ENCODE measurements around the gene ARMC6. TPM values are rescaled to one million over a fixed set of nuclear protein-coding genes. Genes with fewer than 3 reads are reported as not detected.
"Not testable (repeated sequence)": the region's sequence is repeated elsewhere in the genome, so short reads cannot be mapped to it uniquely, and the experiment has no call there.

ARMC6 gene
- total RNA-seq, 6 experiments from 2014 or later, result 19.3 to 64.8 (median 41.4) TPM

- WGBS (ENCODE audit: insufficient coverage, low coverage, low lambda C conversion rate, missing lambda C conversion rate), result 37% methylated on average over 8 of the region's 9 CpGs
- H3K27ac ChIP-seq, result peak overlapping the region; percentile 85 to 98 (median 91)
These were observed 64.8 kb downstream of the ARMC6 start for GRCh38 chr19:19098084-19098702.

GRCh38 chr19:19098703-19099632 is 65.6 kb downstream of the ARMC6 start:
- peaks cover 0 to 5% (median 0%) of the 10 kb centered on the region in 4 donors for H3K36me3 ChIP-seq
- H3K4me1 ChIP-seq, result peaks cover 0 to 81% (median 34%) of the 10 kb centered on the region in 4 donors
- TF ChIP-seq CTCF (IDR thresholded peaks at IDR 0.05) (no peak), POLR2A (IDR thresholded peaks at IDR 0.05) (peak; percentile 35)
- intact Hi-C loops (cut with DNase I), result no loop called here
- H3K27ac ChIP-seq, result peak overlapping the region; percentile 85 to 98 (median 91)
- no peaks in the 10 kb centered on the region for H3K9me3 ChIP-seq
- peak; percentile 68 to 78 (median 69) for ATAC-seq
- 12% methylated on average over 9 of the region's 18 CpGs for WGBS (ENCODE audit: insufficient coverage, low coverage, low lambda C conversion rate, missing lambda C conversion rate)
- DNase-seq, result peak; percentile 90 to 96 (median 94)
- H3K27me3 ChIP-seq, result no peaks in the 10 kb centered on the region
- peak overlapping the region in 2 of 3 donors; percentile 24 to 31 for H3K4me3 ChIP-seq

More at GRCh38 chr19:19098084-19098702, 64.8 kb downstream of the ARMC6 start:
- intact Hi-C loops (cut with DNase I), result no loop called here
- Histone ChIP-seq H3K27me3 (no peaks in the 10 kb centered on the region), H3K9me3 (no peaks in the 10 kb centered on the region), H3K4me1 (peaks cover 0 to 77% (median 34%) of the 10 kb centered on the region in 4 donors), H3K36me3 (peaks cover 0 to 5% (median 0%) of the 10 kb centered on the region in 4 donors), H3K4me3 (no peak overlapping the region)
- no peak for DNase-seq
- TF ChIP-seq CTCF (IDR thresholded peaks at IDR 0.05), result no peak
- no peak for TF ChIP-seq POLR2A (IDR thresholded peaks at IDR 0.05)
- peak in 1 of 4 donors; percentile 31 for ATAC-seq

GRCh38 chr19:19101540-19101939 is 68.1 kb downstream of the ARMC6 start:
- H3K36me3 ChIP-seq, result peaks cover 0 to 5% (median 0%) of the 10 kb centered on the region in 4 donors
- 35% methylated on average over 4 of the region's 8 CpGs for WGBS (ENCODE audit: insufficient coverage, low coverage, low lambda C conversion rate, missing lambda C conversion rate)

GRCh38 chr19:19102566-19102965 is 69.2 kb downstream of the ARMC6 start:
- H3K27me3 ChIP-seq; H3K9me3 ChIP-seq; ATAC-seq; H3K36me3 ChIP-seq; intact Hi-C loops (cut with DNase I): not testable (repeated sequence)
- Histone ChIP-seq H3K4me3 (peak overlapping the region in 2 of 3 donors; percentile 20 to 32), H3K27ac (peak overlapping the region in 2 of 3 donors; percentile 91 to 98), H3K4me1 (peaks cover 0 to 57% (median 21%) of the 10 kb centered on the region in 4 donors)
- DNase-seq, result peak in 1 of 3 donors; percentile 41
- 73% methylated on average over 7 of the region's 10 CpGs for WGBS (ENCODE audit: insufficient coverage, low coverage, low lambda C conversion rate, missing lambda C conversion rate)

More at GRCh38 chr19:19101540-19101939, 68.1 kb downstream of the ARMC6 start:
- Histone ChIP-seq H3K27me3 (no peaks in the 10 kb centered on the region), H3K4me1 (peaks cover 0 to 65% (median 24%) of the 10 kb centered on the region in 4 donors), H3K4me3 (peak overlapping the region in 2 of 3 donors; percentile 20 to 32), H3K27ac (peak overlapping the region; percentile 43 to 98 (median 91)), H3K9me3 (no peaks in the 10 kb centered on the region)
- TF ChIP-seq POLR2A (IDR thresholded peaks at IDR 0.05) (no peak), CTCF (IDR thresholded peaks at IDR 0.05) (no peak)
- intact Hi-C loops (cut with DNase I), result no loop called here
- ATAC-seq (peak; percentile 30 to 68 (median 58)), DNase-seq (peak; percentile 74 to 93 (median 92))
